B cell (primary cell): ENCODE measurements around the gene DPP10. TPM values are rescaled to one million over a fixed set of nuclear protein-coding genes. Genes with fewer than 3 reads are reported as not detected.

Experiments
- ATAC-seq: fragments of 200-7000 bp; cut with Tn5 transposase; one replicate; pipeline ENCODE4 v1.10.0; 2021; ENCODE audit warnings: low read depth, mild to moderate bottlenecking, moderate number of reproducible peaks, moderate library complexity
- CTCF ChIA-PET: fragments of 350-600 bp; sonication (Branson Sonifier 250); formaldehyde crosslinking; loops from one replicate; lab custom pipeline; 2021; ENCODE audit warnings: antibody characterized with exemption, inconsistent platforms; lab: Charles Lee
- POLR2A ChIA-PET: fragments of 350-600 bp; sonication (Branson Sonifier 250); formaldehyde crosslinking; loops from one replicate; lab custom pipeline; 2021; ENCODE audit warnings: antibody characterized with exemption; lab: Charles Lee
- DNase-seq: peaks from one replicate; pipeline ENCODE4 v3.0.0; 2013
- H2AFZ ChIP-seq: 2 replicates; pipeline ENCODE4 v1.6.1; 2012; ENCODE audit warnings: mild to moderate bottlenecking, low read depth, low read length; ENCODE audit not compliant: insufficient read depth, poor library complexity, severe bottlenecking
- H3K27ac ChIP-seq, 2 donors: 1 replicate in 1 of 2; 2 replicates in 1 of 2; pipeline ENCODE4 v1.5.1; 2012 to 2013; ENCODE audit warnings: low read length in 2 of 2, mild to moderate bottlenecking in 2 of 2, moderate library complexity in 1 of 2
- H3K27me3 ChIP-seq, 4 experiments: fragments of 200-600 bp in 1 of 4; sonication (generic) in 1 of 4; replicated peaks in 1 of 4; 1 replicate in 2 of 4; 2 replicates in 2 of 4; pipeline versions ENCODE4 v1.6.1 to v1.7.0; 2013 to 2016; ENCODE audit warnings: low read length in 3 of 4, mild to moderate bottlenecking in 2 of 4, mixed read lengths in 1 of 4, moderate library complexity in 1 of 4; ENCODE audit not compliant: insufficient read depth in 4 of 4, control insufficient read depth in 3 of 4; ENCODE audit errors: control extremely low read depth in 1 of 4
- H3K36me3 ChIP-seq, 2 experiments: replicated peaks in 1 of 2; 1 replicate in 1 of 2; 2 replicates in 1 of 2; pipeline versions ENCODE4 v1.6.1 to v1.7.1; 2013; ENCODE audit warnings: low read length in 1 of 2; ENCODE audit not compliant: insufficient read depth in 2 of 2, control insufficient read depth in 1 of 2; ENCODE audit errors: control extremely low read depth in 1 of 2, extremely low read depth in 1 of 2
- H3K4me1 ChIP-seq, 2 donors: fragments of 200-600 bp in 1 of 2; sonication (generic) in 1 of 2; 1 replicate in 1 of 2; 2 replicates in 1 of 2; pipeline versions ENCODE4 v1.5.1 to v1.6.1; 2013 to 2017; ENCODE audit warnings: low read length in 2 of 2; ENCODE audit not compliant: control insufficient read depth in 2 of 2, insufficient read depth in 2 of 2
- H3K4me2 ChIP-seq: replicated peaks from 2 replicates; pipeline ENCODE3; 2012; ENCODE audit warnings: mild to moderate bottlenecking, low read depth, low read length; ENCODE audit not compliant: poor library complexity, severe bottlenecking
- H3K4me3 ChIP-seq, 5 experiments: fragments of 200-600 bp in 1 of 5; sonication (generic) in 1 of 5; 1 replicate in 3 of 5; 2 replicates in 2 of 5; pipeline versions ENCODE4 v1.5.1 to v1.7.0; 2011 to 2016; ENCODE audit warnings: low read length in 4 of 5, mild to moderate bottlenecking in 4 of 5, low read depth in 2 of 5, control low read depth in 1 of 5, moderate library complexity in 1 of 5; ENCODE audit not compliant: insufficient read depth in 1 of 5; ENCODE audit errors: control extremely low read depth in 1 of 5, extremely low read depth in 1 of 5
- H3K79me2 ChIP-seq: fragments of 200-600 bp; sonication (generic); one replicate; pipeline ENCODE4 v1.6.0; 2016; ENCODE audit warnings: low read length; ENCODE audit not compliant: control insufficient read depth, insufficient read depth
- H3K9ac ChIP-seq: fragments of 200-600 bp; sonication (generic); 2 replicates; pipeline ENCODE4 v1.6.1; 2017; ENCODE audit warnings: mild to moderate bottlenecking, low read length, moderate library complexity
- H3K9me3 ChIP-seq, 3 donors: one replicate each; pipeline versions ENCODE4 v1.6.1 to v1.7.1; 2013; ENCODE audit warnings: low read length in 2 of 3; ENCODE audit not compliant: control insufficient read depth in 2 of 3, insufficient read depth in 1 of 3; ENCODE audit errors: control extremely low read depth in 1 of 3
- H4K20me1 ChIP-seq: 2 replicates; pipeline ENCODE4 v1.6.0; 2012; ENCODE audit warnings: mild to moderate bottlenecking, low read length; ENCODE audit not compliant: insufficient read depth, control insufficient read depth, poor library complexity, severe bottlenecking
- H3K27ac Mint-ChIP-seq: one replicate; pipeline ENCODE4 v1.8.0; 2021; ENCODE audit warnings: mixed read lengths
- H3K27me3 Mint-ChIP-seq: one replicate; pipeline ENCODE4 v1.8.0; 2021; ENCODE audit warnings: mixed read lengths
- H3K4me1 Mint-ChIP-seq: one replicate; pipeline ENCODE4 v1.8.0; 2021; ENCODE audit warnings: mixed read lengths
- H3K4me3 Mint-ChIP-seq: one replicate; pipeline ENCODE4 v1.8.0; 2021; ENCODE audit warnings: mixed read lengths
- H3K9me3 Mint-ChIP-seq: one replicate; pipeline ENCODE4 v1.8.0; 2022; ENCODE audit warnings: mixed read lengths; ENCODE audit not compliant: insufficient read depth
- CTCF ChIP-seq: fragments of 200-600 bp; IDR thresholded peaks from one replicate; pipeline ENCODE4 v1.8.0; 2022; ENCODE audit warnings: antibody characterized with exemption, mild to moderate bottlenecking
- EZH2 ChIP-seq: IDR thresholded peaks from 2 replicates; pipeline ENCODE4 v1.6.1; 2012; ENCODE audit warnings: borderline replicate concordance, low read depth, mild to moderate bottlenecking, moderate library complexity, low read length; ENCODE audit not compliant: insufficient read depth, poor library complexity, severe bottlenecking
- WGBS: methylation state at CpG from one replicate; pipeline ENCODE4 v1.1.5; 2013; ENCODE audit warnings: missing lambda C conversion rate; ENCODE audit not compliant: insufficient coverage; 5-methylcytosine and 5-hydroxymethylcytosine counted together
- intact Hi-C: fragments of 100-400 bp; cut with micrococcal nuclease; formaldehyde crosslinking; loops from one replicate; pipeline ENCODE4 v1.10.0; 2022
- polyA plus RNA-seq: library from polyadenylated mRNA; depleted of rRNA; stranded (reverse); fragments of >200 nt; gene quantifications from 2 replicates; pipeline ENCODE4 v1.2.3, GENCODE V29; 2012
- total RNA-seq, 2 donors: library from RNA; stranded (reverse); fragments of 120-200 nt in 1 of 2; gene quantifications; 1 replicate in 1 of 2; 2 replicates in 1 of 2; pipeline versions ENCODE4 v1.2.3 to v1.2.4, GENCODE V29; 2013 to 2022

Gene DPP10
- total and polyA plus RNA-seq, 2 donors (not counting 1 experiment from before 2014, with no cell fraction given): not detected

DNA sequence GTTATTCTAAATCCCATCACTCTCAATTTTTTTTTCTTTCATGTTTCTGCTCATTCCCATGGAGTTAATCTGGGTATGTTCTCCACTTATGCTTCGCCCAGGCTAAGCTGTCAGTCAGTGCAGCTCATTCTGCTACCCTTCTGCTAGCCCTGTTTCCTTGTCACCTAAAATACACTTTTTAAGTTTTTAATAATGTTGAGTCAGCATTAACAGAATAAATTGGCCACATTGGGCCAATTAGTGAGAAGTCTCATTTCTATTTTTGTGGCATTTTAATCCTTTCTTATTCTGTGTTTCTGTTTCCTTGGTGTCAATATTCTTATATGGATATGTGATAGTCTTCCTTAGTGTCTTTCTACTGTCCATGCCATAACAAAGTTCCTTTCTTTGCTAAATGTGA, 1126.2 kb downstream of the DPP10 start:
- WGBS: no CpG with 5 or more reads among the region's 1 CpG
- no peak overlapping the region for H3K27ac ChIP-seq
- intact Hi-C loops: no loop called here
- Mint-ChIP-seq H3K27me3 (no peaks in the 10 kb centered on the region), H3K27ac (no peak overlapping the region), H3K9me3 (peaks cover 4% of the 10 kb centered on the region), H3K4me1 (no peaks in the 10 kb centered on the region), H3K4me3 (no peak overlapping the region)
- TF ChIP-seq EZH2 (no peak), CTCF (no peak)
- CTCF ChIA-PET: no interaction called here
- no peak overlapping the region for H2AFZ ChIP-seq
- H3K27me3 ChIP-seq: no peaks in the 10 kb centered on the region
- H3K9me3 ChIP-seq: peaks cover 0 to 5% (median 0%) of the 10 kb centered on the region in 3 donors
- no peak overlapping the region for H3K9ac ChIP-seq
- no peaks in the 10 kb centered on the region for H3K4me1 ChIP-seq
- no peak overlapping the region for H3K4me3 ChIP-seq
- POLR2A ChIA-PET: no interaction called here
- DNase-seq (no peak), ATAC-seq (no peak)
- H3K36me3 ChIP-seq: no peaks in the 10 kb centered on the region
- H3K4me2 ChIP-seq: no peak overlapping the region
- H4K20me1 ChIP-seq: no peaks in the 10 kb centered on the region
- no peaks in the 10 kb centered on the region for H3K79me2 ChIP-seq

DNA sequence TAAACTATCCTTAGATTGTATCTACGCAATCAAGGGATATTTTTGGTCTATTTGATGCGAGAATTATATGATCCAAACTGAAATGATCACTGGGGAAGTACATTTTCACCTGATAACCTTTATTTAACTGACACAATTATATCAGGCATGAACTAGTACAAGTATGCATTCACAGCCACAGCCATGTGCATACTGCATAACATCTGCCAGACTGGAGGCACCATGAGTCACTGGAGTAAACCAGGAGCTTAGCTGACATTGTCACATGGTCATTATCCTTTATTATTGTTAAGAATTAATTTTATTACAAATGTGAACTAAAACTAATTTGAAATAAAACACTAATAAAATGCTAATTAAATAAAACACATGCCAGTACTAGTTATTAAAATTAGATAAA, 1127.1 kb downstream of the DPP10 start:
- Histone ChIP-seq H3K4me1 (no peaks in the 10 kb centered on the region), H3K9ac (no peak overlapping the region), H3K36me3 (no peaks in the 10 kb centered on the region), H3K79me2 (no peaks in the 10 kb centered on the region), H3K27ac (no peak overlapping the region), H4K20me1 (no peaks in the 10 kb centered on the region), H2AFZ (no peak overlapping the region), H3K9me3 (peaks cover 0 to 5% (median 0%) of the 10 kb centered on the region in 3 donors), H3K4me2 (no peak overlapping the region), H3K4me3 (no peak overlapping the region), H3K27me3 (no peaks in the 10 kb centered on the region)
- no CpG with 5 or more reads among the region's 2 CpGs for WGBS
- DNase-seq (no peak), ATAC-seq (no peak)
- no peak for TF ChIP-seq CTCF
- no peak for TF ChIP-seq EZH2
- H3K4me1 Mint-ChIP-seq: no peaks in the 10 kb centered on the region
- H3K9me3 Mint-ChIP-seq: peaks cover 13% of the 10 kb centered on the region
- no peaks in the 10 kb centered on the region for H3K27me3 Mint-ChIP-seq
- CTCF ChIA-PET: no interaction called here
- no peak overlapping the region for H3K4me3 Mint-ChIP-seq
- H3K27ac Mint-ChIP-seq: no peak overlapping the region
- POLR2A ChIA-PET: no interaction called here
- intact Hi-C loops: no loop called here
